ENCODE data around the gene TMEM196.
A peak's percentile ranks its signal among the peaks of the same experiment; 100 is the strongest.

The TMEM196 gene

DNA sequence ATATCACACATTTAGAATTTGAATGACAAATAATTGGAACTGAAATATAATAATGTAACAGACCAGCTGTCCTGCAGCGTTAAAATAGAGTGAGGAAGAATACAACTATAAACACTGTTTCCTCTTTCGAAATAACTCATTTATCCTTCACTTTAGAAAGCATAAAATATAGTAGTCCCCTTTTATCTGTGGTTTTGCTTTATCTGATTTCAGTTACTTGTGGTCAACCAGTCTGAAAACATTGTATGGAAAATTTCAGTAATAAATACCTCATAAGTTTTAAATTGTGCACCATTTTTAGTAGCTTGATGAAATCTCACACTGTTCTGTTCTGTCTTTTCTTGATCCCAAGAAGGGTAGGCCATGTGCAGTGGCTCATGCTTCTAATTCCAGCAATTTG, 96.2 kb downstream of the TMEM196 start:
- DNase-seq (no peak), ATAC-seq (peak; percentile 43)
- peaks cover 0 to 2% of the 10 kb centered on the region in 2 donors for H3K9me3 Mint-ChIP-seq
- peaks cover 7% of the 10 kb centered on the region for H3K4me1 Mint-ChIP-seq
- no peaks in the 10 kb centered on the region for H3K27me3 Mint-ChIP-seq
- H3K4me3 Mint-ChIP-seq: peak overlapping the region in 1 of 2 donors; percentile 51
- H3K27ac Mint-ChIP-seq: peak overlapping the region in 1 of 2 donors; percentile 59

GRCh38 chr7:19675816-19676215, 97.6 kb downstream of the TMEM196 start:
- ATAC-seq: no peak
- Mint-ChIP-seq H3K27me3 (no peaks in the 10 kb centered on the region), H3K27ac (no peak overlapping the region), H3K9me3 (no peaks in the 10 kb centered on the region), H3K4me3 (no peak overlapping the region), H3K4me1 (peaks cover 7% of the 10 kb centered on the region)
- DNase-seq: no peak

DNA sequence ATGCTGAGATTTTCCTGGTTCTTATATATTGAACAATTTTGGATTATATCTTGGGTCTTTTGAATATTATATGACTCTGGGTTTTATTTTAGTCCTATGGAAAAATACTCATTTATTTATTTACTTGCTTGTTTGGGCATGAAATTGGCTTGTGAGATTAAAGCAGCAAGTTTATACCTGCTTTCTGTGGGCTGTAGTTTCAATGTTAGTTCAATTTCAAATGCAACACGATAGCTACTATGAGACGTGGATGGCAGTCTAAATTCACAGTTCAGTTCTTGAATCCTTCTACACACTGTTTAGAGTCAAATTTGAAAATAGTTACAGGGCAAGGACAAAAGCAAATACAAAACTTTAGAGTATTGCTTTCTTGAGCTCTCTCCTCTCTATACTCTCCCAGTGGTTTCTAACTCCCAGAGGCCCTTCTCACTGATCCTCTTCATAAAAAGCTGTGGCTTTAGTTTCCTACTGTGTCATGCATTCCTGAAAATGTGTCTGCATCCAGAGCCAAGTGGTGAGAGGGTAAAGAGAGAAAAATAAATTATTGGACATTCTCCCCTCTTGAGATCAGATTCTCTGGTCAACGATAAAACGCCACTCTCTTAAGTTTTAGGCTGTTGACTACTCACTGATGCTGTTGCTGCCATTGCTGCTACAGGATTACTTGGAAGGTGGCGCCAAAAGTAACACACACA, 99.0 kb downstream of the TMEM196 start:
- no peak overlapping the region for H3K27ac Mint-ChIP-seq
- H3K27me3 Mint-ChIP-seq: no peaks in the 10 kb centered on the region
- no peak overlapping the region for H3K4me3 Mint-ChIP-seq
- H3K4me1 Mint-ChIP-seq: peaks cover 7% of the 10 kb centered on the region
- ATAC-seq (no peak), DNase-seq (no peak)
- H3K9me3 Mint-ChIP-seq: no peaks in the 10 kb centered on the region

- H3K4me3 Mint-ChIP-seq: no peak overlapping the region
- DNase-seq: no peak
- ATAC-seq: no peak
- H3K9me3 Mint-ChIP-seq: no peaks in the 10 kb centered on the region
- no peak overlapping the region for H3K27ac Mint-ChIP-seq
- H3K27me3 Mint-ChIP-seq: no peaks in the 10 kb centered on the region
- no peaks in the 10 kb centered on the region for H3K4me1 Mint-ChIP-seq
Observed at GRCh38 chr7:19670806-19671205, 102.6 kb downstream of the TMEM196 start.
